Fibroblast of lung (primary cell): ENCODE results near the gene GAD2.

ENCODE experiments used
- CTCF ChIP-seq, 2 donors: IDR thresholded peaks in 1 of 2; conservative IDR thresholded peaks in 1 of 2; 1 replicate in 1 of 2; 2 replicates in 1 of 2; pipeline ENCODE4 v1.5.1; 2011 to 2012; ENCODE audit warnings: low read length in 2 of 2, control low read depth in 1 of 2, inconsistent platforms in 1 of 2, low read depth in 1 of 2, mild to moderate bottlenecking in 1 of 2
- EZH2 ChIP-seq: IDR thresholded peaks from 2 replicates; pipeline ENCODE4 v1.5.1; 2012; ENCODE audit warnings: low read length, control low read depth, mild to moderate bottlenecking; ENCODE audit errors: missing control alignments

- TF ChIP-seq CTCF (conservative IDR thresholded peaks at IDR 0.05 in 1 of 2, IDR thresholded peaks at IDR 0.05 in 1 of 2; ENCODE audit: low read depth in 1 of 2, low read length in 2 of 2) (no peak), EZH2 (no peak)
Measured at GRCh38 chr10:26310361-26310760, 93.8 kb downstream of the GAD2 start.
